ENCODE results near the gene CACNA1C. TPM values are rescaled to one million over a fixed set of nuclear protein-coding genes. Genes with fewer than 3 reads are reported as not detected.

Gene CACNA1C
- total RNA-seq, 1 experiment from 2014 or later, result 3.7 TPM

GRCh38 chr12:2179058-2179457 lies 126.3 kb downstream of the CACNA1C start:
- intact Hi-C loops (cut with micrococcal nuclease; ENCODE audit: unreplicated experiment), result no loop called here
- no peak overlapping the region for H3K4me3 ChIP-seq (ENCODE audit: low read depth, low read length, poor library complexity, severe bottlenecking)
- no peaks in the 10 kb centered on the region for H3K9me3 ChIP-seq (ENCODE audit: low read depth, low read length, poor library complexity, severe bottlenecking)
- no peaks in the 10 kb centered on the region for H3K27me3 ChIP-seq (replicated peaks; ENCODE audit: insufficient read depth, low read depth, low read length, poor library complexity)
- no TSS peak for BruUV-seq (replicated peaks)
- POLR2A ChIA-PET (ENCODE audit: low non-redundant PET), result no interaction called here
- TF ChIP-seq EZH2 (IDR thresholded peaks at IDR 0.05; ENCODE audit: borderline replicate concordance, low read depth, low read length, poor library complexity, severe bottlenecking), result no peak
- H3K36me3 ChIP-seq (ENCODE audit: insufficient read depth, low read length, poor library complexity, severe bottlenecking), result no peaks in the 10 kb centered on the region
- no peak overlapping the region for H3K27ac ChIP-seq (ENCODE audit: low read depth, low read length, poor library complexity, severe bottlenecking)
- no peak for DNase-seq (ENCODE audit: low spot score)
- CTCF ChIA-PET, result no interaction called here
- no peaks in the 10 kb centered on the region for H3K4me1 ChIP-seq (ENCODE audit: insufficient read depth, low read length, poor library complexity, severe bottlenecking)

GRCh38 chr12:2179953-2180736 lies 127.4 kb downstream of the CACNA1C start:
- Histone ChIP-seq H3K27me3 (replicated peaks; ENCODE audit: insufficient read depth, low read depth, low read length, poor library complexity) (no peaks in the 10 kb centered on the region), H3K9me3 (ENCODE audit: low read depth, low read length, poor library complexity, severe bottlenecking) (no peaks in the 10 kb centered on the region), H3K36me3 (ENCODE audit: insufficient read depth, low read length, poor library complexity, severe bottlenecking) (no peaks in the 10 kb centered on the region), H3K4me3 (ENCODE audit: low read depth, low read length, poor library complexity, severe bottlenecking) (no peak overlapping the region), H3K27ac (ENCODE audit: low read depth, low read length, poor library complexity, severe bottlenecking) (no peak overlapping the region), H3K4me1 (ENCODE audit: insufficient read depth, low read length, poor library complexity, severe bottlenecking) (peaks cover 3% of the 10 kb centered on the region)
- no peak for TF ChIP-seq CTCF (conservative IDR thresholded peaks at IDR 0.05; ENCODE audit: low read depth, low read length)
- no peak for TF ChIP-seq EZH2 (IDR thresholded peaks at IDR 0.05; ENCODE audit: borderline replicate concordance, low read depth, low read length, poor library complexity, severe bottlenecking)
- ChIA-PET POLR2A (ENCODE audit: low non-redundant PET) (no interaction called here), CTCF (no interaction called here)
- BruUV-seq (replicated peaks), result no TSS peak
- intact Hi-C loops (cut with micrococcal nuclease; ENCODE audit: unreplicated experiment), result no loop called here
- peak; percentile 52 for DNase-seq (ENCODE audit: low spot score)

- Histone ChIP-seq H3K4me3 (ENCODE audit: low read depth, low read length, poor library complexity, severe bottlenecking) (no peak overlapping the region), H3K9me3 (ENCODE audit: low read depth, low read length, poor library complexity, severe bottlenecking) (no peaks in the 10 kb centered on the region), H3K36me3 (ENCODE audit: insufficient read depth, low read length, poor library complexity, severe bottlenecking) (no peaks in the 10 kb centered on the region), H3K4me1 (ENCODE audit: insufficient read depth, low read length, poor library complexity, severe bottlenecking) (peaks cover 3% of the 10 kb centered on the region), H3K27ac (ENCODE audit: low read depth, low read length, poor library complexity, severe bottlenecking) (no peak overlapping the region), H3K27me3 (replicated peaks; ENCODE audit: insufficient read depth, low read depth, low read length, poor library complexity) (no peaks in the 10 kb centered on the region)
- CTCF ChIA-PET, result no interaction called here
- no peak for DNase-seq (ENCODE audit: low spot score)
- TF ChIP-seq CTCF (conservative IDR thresholded peaks at IDR 0.05; ENCODE audit: low read depth, low read length) (no peak), EZH2 (IDR thresholded peaks at IDR 0.05; ENCODE audit: borderline replicate concordance, low read depth, low read length, poor library complexity, severe bottlenecking) (no peak)
- BruUV-seq (replicated peaks), result no TSS peak
- POLR2A ChIA-PET (ENCODE audit: low non-redundant PET), result no interaction called here
- intact Hi-C loops (cut with micrococcal nuclease; ENCODE audit: unreplicated experiment), result no loop called here
Observed at GRCh38 chr12:2180737-2181082, 127.9 kb downstream of the CACNA1C start.

Measured in A673 (cell line).